DOHH2 (cell line): ENCODE data around the gene IL22RA2.

ENCODE experiments used
- H3F3A ChIP-seq: fragments of 200-600 bp; sonication (generic), shearing (Covaris generic); 2 replicates; pipeline ENCODE4 v1.6.0; 2016; ENCODE audit warnings: antibody characterized with exemption, mild to moderate bottlenecking; ENCODE audit not compliant: control insufficient read depth, insufficient read depth
- H3K27ac ChIP-seq: fragments of 200-600 bp; sonication (generic); 2 replicates; pipeline ENCODE4 v1.5.1; 2014; ENCODE audit warnings: low read depth, mild to moderate bottlenecking, low read length, moderate library complexity
- H3K27me3 ChIP-seq: fragments of 200-600 bp; sonication (generic); 2 replicates; pipeline ENCODE4 v1.6.1; 2014; ENCODE audit warnings: mild to moderate bottlenecking, low read length, mixed read lengths; ENCODE audit not compliant: control insufficient read depth
- H3K36me3 ChIP-seq: fragments of 200-600 bp; sonication (generic); 2 replicates; pipeline ENCODE4 v1.6.1; 2014; ENCODE audit warnings: mild to moderate bottlenecking, low read length, moderate library complexity, mixed read lengths; ENCODE audit not compliant: control insufficient read depth
- H3K4me1 ChIP-seq: fragments of 200-600 bp; sonication (generic); 2 replicates; pipeline ENCODE4 v1.6.1; 2014; ENCODE audit warnings: mild to moderate bottlenecking, low read length, mixed read lengths; ENCODE audit not compliant: control insufficient read depth
- H3K4me2 ChIP-seq: fragments of 200-600 bp; sonication (generic); 2 replicates; pipeline ENCODE4 v1.6.0; 2014; ENCODE audit warnings: mild to moderate bottlenecking, low read length, moderate library complexity
- H3K4me3 ChIP-seq: fragments of 200-600 bp; sonication (generic); 2 replicates; pipeline ENCODE4 v1.5.1; 2014; ENCODE audit warnings: mild to moderate bottlenecking, low read length, mixed read lengths
- H3K79me2 ChIP-seq: fragments of 200-600 bp; sonication (generic); 2 replicates; pipeline ENCODE4 v1.6.1; 2014; ENCODE audit warnings: mild to moderate bottlenecking, low read length, mixed read lengths; ENCODE audit not compliant: control insufficient read depth
- H3K9me2 ChIP-seq: fragments of 200-600 bp; sonication (generic); replicated peaks from 2 replicates; pipeline ENCODE4 v1.6.1; 2014; ENCODE audit warnings: mild to moderate bottlenecking, low read length, mixed read lengths; ENCODE audit not compliant: control insufficient read depth
- H3K9me3 ChIP-seq: fragments of 200-600 bp; sonication (generic); 2 replicates; pipeline ENCODE4 v1.6.1; 2014; ENCODE audit warnings: antibody characterized with exemption, low read length, mixed read lengths; ENCODE audit not compliant: control insufficient read depth, insufficient read depth
- H4K20me1 ChIP-seq: fragments of 200-600 bp; sonication (generic); 2 replicates; pipeline ENCODE4 v1.6.0; 2014; ENCODE audit warnings: low read depth, mild to moderate bottlenecking, antibody characterized with exemption, low read length, moderate library complexity; ENCODE audit not compliant: control insufficient read depth, insufficient read depth
- EZH2phosphoT487 ChIP-seq: fragments of 200-600 bp; sonication (generic); IDR thresholded peaks from 2 replicates; pipeline ENCODE4 v1.6.1; 2017; ENCODE audit warnings: borderline replicate concordance, mild to moderate bottlenecking, antibody characterized with exemption, low read length, moderate library complexity, mixed read lengths
- TF ChIP-seq, protein P1 (sequence below): fragments of 200-600 bp; sonication (generic); IDR thresholded peaks from one replicate; pipeline ENCODE4 v1.5.1; 2014; ENCODE audit warnings: antibody characterized with exemption, mild to moderate bottlenecking, low read depth, low read length; ENCODE audit not compliant: poor library complexity, severe bottlenecking

IL22RA2 gene

DNA sequence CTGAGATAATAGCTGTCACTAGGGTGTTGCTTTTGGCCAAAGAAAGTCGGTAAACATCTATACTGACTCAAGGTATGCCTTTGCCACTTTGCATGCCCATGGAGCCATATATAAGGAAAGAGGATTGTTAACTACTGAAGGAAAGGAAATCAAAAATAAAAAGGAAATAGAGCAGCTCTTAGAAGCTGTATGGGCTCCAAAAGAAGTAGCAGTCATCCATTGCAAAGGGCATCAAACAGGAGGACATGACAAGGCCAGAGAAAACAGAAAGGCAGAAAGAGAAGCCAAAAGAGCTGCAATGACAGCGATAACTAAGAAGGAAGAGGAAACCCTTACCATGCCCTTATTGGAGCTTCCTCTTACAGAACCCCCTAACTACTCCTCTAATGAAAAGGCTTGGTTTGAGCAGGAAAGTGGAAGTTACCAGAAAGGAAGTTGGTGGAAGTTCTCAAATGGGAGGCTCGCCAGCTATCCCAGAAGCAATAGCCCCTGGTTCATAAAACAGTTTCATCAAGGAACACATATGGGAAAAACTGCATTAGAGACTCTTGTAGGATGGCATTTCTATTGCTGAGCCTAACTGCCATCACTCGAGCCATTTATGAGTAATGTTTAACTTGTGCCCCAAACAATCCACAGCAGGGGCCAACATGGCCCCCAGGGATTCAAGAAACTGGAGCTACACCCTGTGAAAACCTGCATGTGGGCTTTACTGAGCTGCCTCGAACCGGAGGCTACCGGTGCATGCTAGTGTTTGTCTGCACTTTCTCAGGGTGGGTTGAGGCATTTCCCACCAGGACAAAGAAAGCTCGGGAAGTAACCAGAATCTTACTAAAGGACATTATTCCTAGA is 7.0 kb downstream of the IL22RA2 start:
- no peak overlapping the region for H3K4me2 ChIP-seq
- no peak for TF ChIP-seq EZH2phosphoT487
- TF ChIP-seq, protein P1, sequence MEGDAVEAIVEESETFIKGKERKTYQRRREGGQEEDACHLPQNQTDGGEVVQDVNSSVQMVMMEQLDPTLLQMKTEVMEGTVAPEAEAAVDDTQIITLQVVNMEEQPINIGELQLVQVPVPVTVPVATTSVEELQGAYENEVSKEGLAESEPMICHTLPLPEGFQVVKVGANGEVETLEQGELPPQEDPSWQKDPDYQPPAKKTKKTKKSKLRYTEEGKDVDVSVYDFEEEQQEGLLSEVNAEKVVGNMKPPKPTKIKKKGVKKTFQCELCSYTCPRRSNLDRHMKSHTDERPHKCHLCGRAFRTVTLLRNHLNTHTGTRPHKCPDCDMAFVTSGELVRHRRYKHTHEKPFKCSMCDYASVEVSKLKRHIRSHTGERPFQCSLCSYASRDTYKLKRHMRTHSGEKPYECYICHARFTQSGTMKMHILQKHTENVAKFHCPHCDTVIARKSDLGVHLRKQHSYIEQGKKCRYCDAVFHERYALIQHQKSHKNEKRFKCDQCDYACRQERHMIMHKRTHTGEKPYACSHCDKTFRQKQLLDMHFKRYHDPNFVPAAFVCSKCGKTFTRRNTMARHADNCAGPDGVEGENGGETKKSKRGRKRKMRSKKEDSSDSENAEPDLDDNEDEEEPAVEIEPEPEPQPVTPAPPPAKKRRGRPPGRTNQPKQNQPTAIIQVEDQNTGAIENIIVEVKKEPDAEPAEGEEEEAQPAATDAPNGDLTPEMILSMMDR: no peak

GRCh38 chr6:137165375-137166246 is 7.8 kb downstream of the IL22RA2 start:
- Histone ChIP-seq H3K9me3 (peaks cover 10% of the 10 kb centered on the region; the same call in 1 of the 2 replicates), H4K20me1 (no peaks in the 10 kb centered on the region), H3K27me3 (no peaks in the 10 kb centered on the region), H3F3A (no peaks in the 10 kb centered on the region), H3K79me2 (no peaks in the 10 kb centered on the region), H3K9me2 (no peaks in the 10 kb centered on the region), H3K4me2 (no peak overlapping the region), H3K36me3 (no peaks in the 10 kb centered on the region), H3K27ac (no peak overlapping the region), H3K4me3 (no peak overlapping the region), H3K4me1 (no peaks in the 10 kb centered on the region)
- TF ChIP-seq, protein P1: peak; percentile 61
- no peak for TF ChIP-seq EZH2phosphoT487

More for the DNA sequence above, 7.0 kb downstream of the IL22RA2 start:
- Histone ChIP-seq H3F3A (no peaks in the 10 kb centered on the region), H3K4me1 (no peaks in the 10 kb centered on the region; the same call in 1 of the 2 replicates), H3K79me2 (no peaks in the 10 kb centered on the region), H3K9me2 (no peaks in the 10 kb centered on the region), H3K4me3 (no peak overlapping the region), H3K27ac (no peak overlapping the region), H3K27me3 (no peaks in the 10 kb centered on the region), H3K36me3 (no peaks in the 10 kb centered on the region), H4K20me1 (no peaks in the 10 kb centered on the region), H3K9me3 (peaks cover 10% of the 10 kb centered on the region; the same call in 1 of the 2 replicates)

DNA sequence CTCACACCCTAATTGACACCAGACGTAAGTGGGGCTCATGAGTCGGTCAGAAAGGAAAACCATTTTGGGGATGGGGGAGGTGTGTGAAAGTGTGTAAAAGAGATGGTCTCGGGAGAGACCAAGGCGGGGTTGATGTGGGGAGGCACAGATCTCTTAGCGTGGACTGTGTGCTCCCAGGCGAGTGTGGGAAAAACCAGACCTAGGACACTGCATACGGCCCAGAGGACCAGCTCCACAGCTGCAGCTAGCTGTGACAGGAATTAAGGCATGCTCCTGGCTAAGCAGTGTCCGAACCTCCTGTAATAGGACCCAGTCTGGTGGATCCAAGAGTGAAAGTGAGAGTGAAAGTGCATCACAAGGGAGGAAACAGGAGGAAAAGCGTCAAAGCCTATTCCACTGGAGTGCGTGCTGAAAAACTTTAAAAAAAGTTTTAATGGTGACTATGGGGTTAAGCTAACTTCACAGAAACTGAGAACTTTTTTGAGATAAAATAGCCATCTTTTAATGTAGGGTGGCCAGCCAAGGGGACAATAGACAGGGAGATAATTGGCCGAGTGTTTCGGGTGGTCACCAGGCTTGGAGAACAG is 9.6 kb downstream of the IL22RA2 start:
- no peaks in the 10 kb centered on the region for H3K27me3 ChIP-seq
- H3K4me2 ChIP-seq: no peak overlapping the region
- H3K36me3 ChIP-seq: no peaks in the 10 kb centered on the region
- H3K9me2 ChIP-seq: no peaks in the 10 kb centered on the region
- H3K27ac ChIP-seq: no peak overlapping the region
- no peaks in the 10 kb centered on the region for H4K20me1 ChIP-seq
- no peaks in the 10 kb centered on the region for H3F3A ChIP-seq
- peaks cover 10% of the 10 kb centered on the region; the same call in 1 of the 2 replicates for H3K9me3 ChIP-seq
- H3K79me2 ChIP-seq: no peaks in the 10 kb centered on the region
- H3K4me1 ChIP-seq: no peaks in the 10 kb centered on the region
- H3K4me3 ChIP-seq: no peak overlapping the region
- TF ChIP-seq EZH2phosphoT487: no peak
- TF ChIP-seq, protein P1: no peak
